22Rv1 (cell line): Measurements from ENCODE around the gene APBB2.

ENCODE experiments used
- H3K27ac ChIP-seq: fragments of 450-650 bp; 2 replicates; pipeline ENCODE4 v1.5.1; 2017
- ZFX ChIP-seq: fragments of 450-650 bp; IDR thresholded peaks from 2 replicates; pipeline ENCODE4 v1.6.1; 2017; ENCODE audit warnings: antibody characterized with exemption, borderline replicate concordance
- TF ChIP-seq, protein P1 (sequence below): fragments of 450-650 bp; IDR thresholded peaks from 2 replicates; pipeline ENCODE4 v1.5.1; 2017; ENCODE audit warnings: mild to moderate bottlenecking

Gene APBB2

DNA sequence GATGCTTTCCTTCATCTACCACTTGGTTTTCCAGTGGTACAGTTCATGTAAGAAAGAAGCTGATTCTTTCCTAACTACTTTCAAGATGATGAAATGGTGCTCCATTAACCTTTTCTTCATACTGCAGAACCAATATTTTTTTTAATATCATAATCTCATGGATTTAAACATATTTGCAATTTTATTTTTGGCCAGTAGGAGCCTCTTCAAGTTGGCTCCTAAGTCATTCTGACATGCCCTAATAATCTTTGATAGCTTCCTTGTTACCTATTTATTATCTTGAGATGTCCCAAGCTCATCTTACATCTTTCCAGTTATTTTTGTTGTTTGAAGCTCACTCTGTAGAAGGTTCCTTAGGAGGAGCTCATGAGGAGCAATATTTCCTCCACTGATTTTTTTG is 170.2 kb downstream of the APBB2 start:
- TF ChIP-seq, protein P1, sequence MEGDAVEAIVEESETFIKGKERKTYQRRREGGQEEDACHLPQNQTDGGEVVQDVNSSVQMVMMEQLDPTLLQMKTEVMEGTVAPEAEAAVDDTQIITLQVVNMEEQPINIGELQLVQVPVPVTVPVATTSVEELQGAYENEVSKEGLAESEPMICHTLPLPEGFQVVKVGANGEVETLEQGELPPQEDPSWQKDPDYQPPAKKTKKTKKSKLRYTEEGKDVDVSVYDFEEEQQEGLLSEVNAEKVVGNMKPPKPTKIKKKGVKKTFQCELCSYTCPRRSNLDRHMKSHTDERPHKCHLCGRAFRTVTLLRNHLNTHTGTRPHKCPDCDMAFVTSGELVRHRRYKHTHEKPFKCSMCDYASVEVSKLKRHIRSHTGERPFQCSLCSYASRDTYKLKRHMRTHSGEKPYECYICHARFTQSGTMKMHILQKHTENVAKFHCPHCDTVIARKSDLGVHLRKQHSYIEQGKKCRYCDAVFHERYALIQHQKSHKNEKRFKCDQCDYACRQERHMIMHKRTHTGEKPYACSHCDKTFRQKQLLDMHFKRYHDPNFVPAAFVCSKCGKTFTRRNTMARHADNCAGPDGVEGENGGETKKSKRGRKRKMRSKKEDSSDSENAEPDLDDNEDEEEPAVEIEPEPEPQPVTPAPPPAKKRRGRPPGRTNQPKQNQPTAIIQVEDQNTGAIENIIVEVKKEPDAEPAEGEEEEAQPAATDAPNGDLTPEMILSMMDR = peak; percentile 22; the same call in 1 of the 2 replicates
- no peak for TF ChIP-seq ZFX
- H3K27ac ChIP-seq = no peak overlapping the region

- no peak overlapping the region for H3K27ac ChIP-seq
- TF ChIP-seq, protein P1 = no peak
- TF ChIP-seq ZFX = no peak
Measured at GRCh38 chr4:41043465-41043864, 170.9 kb downstream of the APBB2 start.

GRCh38 chr4:41041551-41041950 is 172.8 kb downstream of the APBB2 start:
- TF ChIP-seq ZFX = no peak
- TF ChIP-seq, protein P1 = no peak
- no peak overlapping the region for H3K27ac ChIP-seq

GRCh38 chr4:41039317-41039716 is 175.0 kb downstream of the APBB2 start:
- TF ChIP-seq ZFX = no peak
- TF ChIP-seq, protein P1 = no peak
- no peak overlapping the region for H3K27ac ChIP-seq

GRCh38 chr4:41038304-41038703 is 176.0 kb downstream of the APBB2 start:
- H3K27ac ChIP-seq = no peak overlapping the region
- TF ChIP-seq, protein P1 = no peak
- no peak for TF ChIP-seq ZFX

- H3K27ac ChIP-seq = no peak overlapping the region
- no peak for TF ChIP-seq ZFX
- TF ChIP-seq, protein P1 = no peak
Measured at GRCh38 chr4:41029098-41029497, 185.2 kb downstream of the APBB2 start.

- TF ChIP-seq ZFX = no peak
- TF ChIP-seq, protein P1 = no peak
- no peak overlapping the region for H3K27ac ChIP-seq
Measured at GRCh38 chr4:41028392-41029076, 185.8 kb downstream of the APBB2 start.
